ENCODE results near the gene ZNF672.

Gene ZNF672

DNA sequence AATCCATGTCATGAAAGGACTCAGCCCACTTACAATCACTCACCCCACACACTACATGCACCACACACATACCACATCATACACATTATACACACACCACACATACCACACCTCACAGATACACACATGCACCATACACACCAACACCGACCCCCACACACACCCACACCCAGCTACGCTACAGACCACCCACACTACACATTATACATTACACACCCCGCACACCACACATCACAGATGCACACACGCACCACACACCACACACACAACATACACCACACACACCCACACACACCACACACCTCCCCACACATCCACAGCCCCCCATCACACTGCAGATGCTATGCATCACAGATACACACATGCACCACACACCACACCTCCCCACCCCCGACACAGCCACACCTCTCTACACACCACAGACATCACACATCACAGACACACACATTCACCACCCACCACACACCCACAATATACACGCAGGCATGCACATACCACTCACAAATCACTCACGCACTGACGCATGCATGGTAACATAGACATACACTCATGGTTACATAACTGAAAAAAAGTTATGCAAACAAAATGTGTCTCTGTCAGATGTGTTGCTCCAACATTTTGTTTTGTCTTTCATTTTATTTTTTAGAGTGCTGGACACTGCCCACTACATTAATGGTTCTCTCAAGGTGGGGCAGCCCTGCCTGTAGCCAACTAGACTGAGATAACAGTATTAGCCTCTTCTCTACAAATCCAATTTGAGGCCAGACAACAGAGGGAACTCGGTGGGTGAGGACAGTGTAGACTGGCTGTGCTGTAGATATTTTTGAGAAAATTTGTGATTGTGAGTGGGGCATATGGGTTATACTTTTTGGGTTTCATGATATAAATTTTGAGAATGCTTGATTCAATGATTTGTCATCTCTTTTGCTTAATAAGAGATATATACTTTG, 52.8 kb downstream of the ZNF672 start:
- DNase-seq (ENCODE audit: low spot score), result no peak

DNA sequence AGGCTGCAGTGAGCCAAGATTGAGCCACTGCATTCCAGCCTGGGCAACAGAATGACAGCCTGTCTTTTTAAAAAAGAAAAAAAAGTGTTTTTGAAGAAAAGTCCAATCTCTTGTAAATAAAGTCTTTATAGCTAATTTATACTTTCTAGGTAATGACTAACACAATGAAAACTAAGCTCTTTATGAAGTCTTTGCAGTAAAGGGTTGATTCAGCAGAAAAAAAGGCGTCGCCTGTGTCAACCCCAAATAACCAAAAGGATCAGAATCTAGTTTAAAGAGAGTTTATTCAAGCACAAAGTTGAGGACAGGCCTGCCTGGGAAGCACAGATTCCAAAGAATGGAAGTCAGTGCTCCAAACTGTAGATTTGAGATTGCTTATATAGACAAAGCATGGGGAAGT, 53.7 kb downstream of the ZNF672 start:
- DNase-seq (ENCODE audit: low spot score), result no peak

DNA sequence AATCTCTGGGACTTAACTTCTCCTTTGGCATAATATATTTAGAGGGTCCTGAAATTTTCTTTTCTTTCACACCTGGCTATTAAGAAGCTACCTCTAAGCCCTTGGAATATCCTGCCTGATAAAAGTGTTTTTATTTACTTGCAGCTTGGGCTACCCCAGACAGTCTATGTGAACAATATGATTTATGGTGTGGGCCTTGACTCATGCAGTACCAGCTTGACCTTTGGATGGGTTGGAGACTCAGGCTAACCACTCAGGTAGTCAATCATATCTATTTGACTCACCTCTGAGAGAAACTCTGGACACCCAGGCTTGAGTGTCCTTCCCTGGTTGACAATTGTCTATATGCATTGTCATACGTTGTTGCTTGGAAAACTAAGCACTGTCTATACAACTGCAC, 54.6 kb downstream of the ZNF672 start:
- DNase-seq (ENCODE audit: low spot score), result peak; percentile 27

DNA sequence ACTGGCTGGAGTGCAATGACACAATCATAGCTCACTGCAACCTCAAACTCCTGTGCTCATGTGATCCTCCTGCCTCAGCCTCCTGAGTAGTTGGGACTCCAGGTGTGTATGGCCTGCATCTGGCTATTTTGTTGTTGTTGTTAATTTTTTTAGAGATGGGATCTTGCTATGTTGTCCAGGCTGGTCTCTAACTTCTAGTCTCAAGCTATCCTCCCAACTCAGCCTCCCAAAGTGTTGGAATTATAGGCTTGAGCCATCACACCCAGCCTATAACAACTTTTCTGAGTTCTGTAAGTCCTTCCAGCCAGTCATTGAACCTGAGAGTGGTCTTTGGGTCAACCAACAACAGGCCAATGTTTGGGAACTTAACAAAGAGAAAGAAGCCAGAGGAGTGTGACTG, 56.8 kb downstream of the ZNF672 start:
- DNase-seq (ENCODE audit: low spot score), result no peak

DNA sequence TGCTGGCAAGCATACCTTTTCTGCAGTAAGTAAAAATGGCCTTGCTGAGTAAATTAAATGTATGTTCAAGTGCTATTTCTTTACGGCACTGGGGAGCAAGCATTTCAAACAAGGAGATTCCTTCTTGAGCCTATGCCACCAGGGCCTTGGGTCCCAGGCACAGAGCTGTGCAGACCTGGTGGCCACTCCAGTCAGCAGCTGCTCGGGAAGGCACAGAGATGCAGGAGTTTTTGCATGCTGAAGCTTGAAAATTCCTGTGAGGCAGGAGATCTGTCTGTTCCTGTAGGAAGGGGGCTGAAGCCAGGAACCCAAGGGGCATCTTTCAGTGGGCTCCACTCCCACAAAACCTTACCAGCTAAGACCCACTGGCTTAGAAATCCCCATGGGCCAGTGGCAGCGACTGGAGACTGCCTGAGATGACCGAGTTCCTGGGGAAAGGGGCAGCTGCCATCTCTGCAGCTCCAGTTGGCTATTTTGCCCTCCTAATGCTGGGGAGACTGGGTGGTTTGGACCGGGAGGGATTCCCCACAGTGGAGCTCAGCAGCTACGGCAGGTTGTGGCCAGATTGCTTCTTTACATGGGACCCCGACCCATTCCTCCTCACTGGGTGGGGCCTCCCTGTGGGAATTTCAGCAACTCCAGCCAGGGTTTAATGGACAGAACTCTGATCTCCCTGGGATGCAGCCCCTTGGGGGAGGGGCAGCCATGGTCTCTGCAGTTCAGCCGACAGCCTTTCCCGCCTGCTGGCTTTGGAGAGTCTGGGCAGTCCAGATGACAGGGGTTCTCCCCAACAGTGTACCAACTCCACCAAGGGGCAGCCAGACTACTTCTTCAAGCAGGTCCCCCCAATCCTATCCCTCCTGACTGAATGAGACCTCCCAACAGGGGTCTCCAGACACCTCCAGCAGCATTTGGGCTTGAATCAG, 59.7 kb downstream of the ZNF672 start:
- DNase-seq (ENCODE audit: low spot score), result no peak
